H1 (cell line): Measurements from ENCODE around the gene TGM6. TPM values are rescaled to one million over a fixed set of nuclear protein-coding genes. Genes with fewer than 3 reads are reported as not detected.

Source experiments
- CTCF ChIA-PET: fragments of 300-600 bp; sonication (Branson Sonifier 250); formaldehyde crosslinking; loops from one replicate; lab custom pipeline; 2021; ENCODE audit not compliant: partially characterized antibody; lab: Charles Lee
- POLR2A ChIA-PET: fragments of 300-600 bp; sonication (Branson Sonifier 250); formaldehyde crosslinking; loops from one replicate; lab custom pipeline; 2021; ENCODE audit warnings: inconsistent platforms; ENCODE audit not compliant: partially characterized antibody; lab: Charles Lee
- DNase-seq, 2 experiments: peaks; one replicate each; pipeline versions ENCODE4 v3.0.0 to v3.0.0-alpha.2; 2010 to 2022; ENCODE audit warnings: low spot score in 2 of 2, low read depth in 1 of 2, mixed read lengths in 1 of 2
- FAIRE-seq: peaks from 2 replicates; lab custom pipeline; 2011; peaks lifted over from hg19 to GRCh38; lab: Jason Lieb, UNC
- H2AFZ ChIP-seq: 2 replicates; pipeline ENCODE4 v1.8.1; 2012; ENCODE audit warnings: low read length, inconsistent platforms
- H2AK5ac ChIP-seq: 2 replicates; pipeline ENCODE4 v1.6.1; 2013; ENCODE audit warnings: low read depth, low read length
- H2BK120ac ChIP-seq: replicated peaks from 2 replicates; pipeline ENCODE3; 2013; ENCODE audit warnings: low read depth, low read length, inconsistent platforms
- H2BK12ac ChIP-seq: 2 replicates; pipeline ENCODE4 v1.6.1; 2013; ENCODE audit warnings: low read depth, low read length
- H2BK15ac ChIP-seq: 2 replicates; pipeline ENCODE4 v1.6.1; 2013; ENCODE audit warnings: low read length
- H2BK20ac ChIP-seq: 2 replicates; pipeline ENCODE4 v1.6.1; 2013; ENCODE audit warnings: low read length
- H2BK5ac ChIP-seq: 2 replicates; pipeline ENCODE4 v1.6.1; 2013; ENCODE audit warnings: low read depth, low read length
- H3K14ac ChIP-seq: 2 replicates; pipeline ENCODE4 v1.6.1; 2013; ENCODE audit warnings: inconsistent platforms; ENCODE audit not compliant: insufficient read length
- H3K18ac ChIP-seq: 2 replicates; pipeline ENCODE4 v1.6.1; 2013; ENCODE audit warnings: low read length; ENCODE audit errors: extremely low read depth
- H3K23ac ChIP-seq: 2 replicates; pipeline ENCODE4 v1.6.1; 2013; ENCODE audit warnings: inconsistent platforms; ENCODE audit not compliant: insufficient read length
- H3K23me2 ChIP-seq: 2 replicates; pipeline ENCODE4 v1.6.1; 2013; ENCODE audit warnings: low read depth, low read length
- H3K27ac ChIP-seq: 2 replicates; pipeline ENCODE4 v1.6.1; 2011; ENCODE audit warnings: low read depth, low read length, inconsistent platforms
- H3K27me3 ChIP-seq, 4 experiments: replicated peaks in 1 of 4; 1 replicate in 1 of 4; 2 replicates in 3 of 4; pipeline versions ENCODE4 v1.6.1 to v1.8.1; 2011 to 2013; ENCODE audit warnings: low read length in 3 of 4, mild to moderate bottlenecking in 3 of 4, inconsistent platforms in 2 of 4, mixed read lengths in 2 of 4, moderate library complexity in 1 of 4; ENCODE audit not compliant: control insufficient read depth in 3 of 4, insufficient read depth in 3 of 4; ENCODE audit errors: extremely low read depth in 1 of 4
- H3K36me3 ChIP-seq, 4 experiments: 2 replicates each; pipeline versions ENCODE4 v1.6.1 to v1.8.1; 2011 to 2013; ENCODE audit warnings: mild to moderate bottlenecking in 4 of 4, low read length in 3 of 4, moderate library complexity in 2 of 4, control low read depth in 1 of 4, inconsistent platforms in 1 of 4; ENCODE audit not compliant: insufficient read depth in 4 of 4, control insufficient read depth in 2 of 4
- H3K4ac ChIP-seq: replicated peaks from 2 replicates; pipeline ENCODE3; 2013; ENCODE audit warnings: low read length, low read depth, mixed read lengths, inconsistent platforms; ENCODE audit not compliant: insufficient read length
- H3K4me1 ChIP-seq, 4 experiments: replicated peaks in 1 of 4; 1 replicate in 1 of 4; 2 replicates in 3 of 4; pipeline versions ENCODE4 v1.6.1 to v1.8.1; 2011 to 2013; ENCODE audit warnings: low read length in 3 of 4, inconsistent platforms in 2 of 4, mixed read lengths in 1 of 4; ENCODE audit not compliant: insufficient read depth in 4 of 4, control insufficient read depth in 3 of 4
- H3K4me2 ChIP-seq, 2 experiments: 2 replicates each; pipeline versions ENCODE4 v1.6.1 to v1.8.1; 2011 to 2013; ENCODE audit warnings: low read depth in 2 of 2, low read length in 2 of 2, control low read depth in 1 of 2, inconsistent platforms in 1 of 2, mild to moderate bottlenecking in 1 of 2; ENCODE audit not compliant: insufficient read depth in 1 of 2
- H3K4me3 ChIP-seq, 4 experiments: fragments of 200-600, 300-600 bp in 1 of 4; sonication (generic), shearing (Covaris generic), sonication (Bioruptor Twin) in 1 of 4; 2 replicates each; pipeline versions ENCODE4 v1.5.1 to v1.8.1; 2011 to 2016; ENCODE audit warnings: low read length in 4 of 4, low read depth in 3 of 4, control low read depth in 2 of 4, inconsistent platforms in 2 of 4, mild to moderate bottlenecking in 2 of 4, mixed read lengths in 1 of 4, moderate library complexity in 1 of 4; ENCODE audit not compliant: insufficient read depth in 2 of 4; ENCODE audit errors: extremely low read depth in 1 of 4
- H3K56ac ChIP-seq: replicated peaks from 2 replicates; pipeline ENCODE3; 2013; ENCODE audit warnings: low read depth, mild to moderate bottlenecking, mixed read lengths, low read length, inconsistent platforms; ENCODE audit not compliant: insufficient read length
- H3K79me1 ChIP-seq: 2 replicates; pipeline ENCODE4 v1.6.1; 2013; ENCODE audit warnings: low read depth, low read length, control low read depth
- H3K79me2 ChIP-seq, 2 experiments: 2 replicates each; pipeline versions ENCODE4 v1.6.1 to v1.8.1; 2012 to 2013; ENCODE audit warnings: low read length in 2 of 2, mild to moderate bottlenecking in 2 of 2, inconsistent platforms in 1 of 2; ENCODE audit not compliant: insufficient read depth in 2 of 2, control insufficient read depth in 1 of 2
- H3K9ac ChIP-seq, 4 experiments: replicated peaks in 1 of 4; 1 replicate in 1 of 4; 2 replicates in 3 of 4; pipeline versions ENCODE4 v1.6.1 to v1.8.1; 2011 to 2013; ENCODE audit warnings: low read depth in 3 of 4, low read length in 3 of 4, control low read depth in 2 of 4, mild to moderate bottlenecking in 2 of 4, moderate library complexity in 2 of 4, inconsistent platforms in 1 of 4; ENCODE audit errors: extremely low read depth in 1 of 4
- H3K9me3 ChIP-seq, 2 experiments: 2 replicates each; pipeline versions ENCODE4 v1.6.1 to v1.8.1; 2012 to 2013; ENCODE audit warnings: mild to moderate bottlenecking in 2 of 2, moderate library complexity in 2 of 2, control low read depth in 1 of 2, inconsistent platforms in 1 of 2, low read depth in 1 of 2, low read length in 1 of 2, mixed read lengths in 1 of 2; ENCODE audit not compliant: insufficient read depth in 2 of 2
- H4K20me1 ChIP-seq, 2 experiments: replicated peaks in 1 of 2; 2 replicates each; pipeline versions ENCODE3 to v1.8.1; 2011 to 2013; ENCODE audit warnings: inconsistent platforms in 2 of 2, low read length in 2 of 2, mild to moderate bottlenecking in 1 of 2; ENCODE audit not compliant: insufficient read depth in 2 of 2, control insufficient read depth in 1 of 2
- H4K5ac ChIP-seq: 2 replicates; pipeline ENCODE4 v1.6.1; 2013; ENCODE audit warnings: low read length, low read depth, mixed read lengths, inconsistent platforms; ENCODE audit not compliant: insufficient read length
- H4K8ac ChIP-seq: 2 replicates; pipeline ENCODE4 v1.8.0; 2013; ENCODE audit warnings: mild to moderate bottlenecking, moderate library complexity, low read length, inconsistent platforms; ENCODE audit not compliant: insufficient read depth; ENCODE audit errors: extremely low read depth
- H4K91ac ChIP-seq: replicated peaks from 2 replicates; pipeline ENCODE3; 2013; ENCODE audit warnings: low read length, mixed read lengths, inconsistent platforms; ENCODE audit not compliant: insufficient read length
- BCL11A ChIP-seq, 2 experiments: IDR thresholded peaks; one replicate each; pipeline ENCODE4 v1.6.1; 2011; ENCODE audit warnings: low read depth in 2 of 2, low read length in 2 of 2, mild to moderate bottlenecking in 2 of 2
- CHD2 ChIP-seq: IDR thresholded peaks from 2 replicates; pipeline ENCODE4 v1.6.1; 2012; ENCODE audit warnings: low read length, improper control_type of control experiment
- RBBP5 ChIP-seq: IDR thresholded peaks from 2 replicates; pipeline ENCODE4 v1.7.1; 2012; ENCODE audit warnings: low read depth, mild to moderate bottlenecking, inconsistent platforms, low read length, moderate library complexity, borderline replicate concordance
- SAP30 ChIP-seq: fragments of 300-600 bp; sonication (generic); IDR thresholded peaks from 2 replicates; pipeline ENCODE4 v1.7.1; 2012; ENCODE audit warnings: low read length, moderate library complexity, mild to moderate bottlenecking, inconsistent platforms; ENCODE audit not compliant: insufficient read depth, insufficient replicate concordance
- SP2 ChIP-seq: IDR thresholded peaks from 2 replicates; pipeline ENCODE4 v1.6.1; 2012; ENCODE audit warnings: mild to moderate bottlenecking, low read length, inconsistent platforms
- TAF1 ChIP-seq: IDR thresholded peaks from 2 replicates; pipeline ENCODE4 v1.6.1; 2011; ENCODE audit warnings: mild to moderate bottlenecking, low read depth, low read length
- whole genome bisulfite sequencing, 2 experiments: shearing (Covaris generic) in 1 of 2; methylation state at CpG; one replicate each; pipeline versions ENCODE4 v1.1.6 to v1.1.7; 2013 to 2015; ENCODE audit warnings: low lambda C conversion rate in 2 of 2, mixed read lengths in 2 of 2, inconsistent platforms in 1 of 2, low coverage in 1 of 2, missing lambda C conversion rate in 1 of 2; ENCODE audit not compliant: insufficient replicate concordance in 2 of 2, insufficient coverage in 1 of 2, insufficient read length in 1 of 2; ENCODE audit errors: extremely low coverage in 1 of 2, missing lambda C conversion rate in 1 of 2; 5-methylcytosine and 5-hydroxymethylcytosine counted together
- polyA plus RNA-seq, 7 experiments: library from polyadenylated mRNA; depleted of rRNA in 3 of 7; stranded (reverse) in 5 of 7; unstranded in 2 of 7; fragments of >200 nt in 5 of 7; fragments of 200-250 nt in 2 of 7; gene quantifications; 1 replicate in 5 of 7; 2 replicates in 1 of 7; 4 replicates in 1 of 7; pipeline versions ENCODE4 v1.2.1 to v1.2.3, GENCODE V29; 2011 to 2013; ENCODE audit warnings: missing spikeins in 2 of 7, mixed read lengths in 2 of 7
- total RNA-seq: library from RNA; stranded (reverse); fragmentation: NEBNext Ultra II Directional; extraction: Animal tissue kit (Norgen Biotek cat#: 25700); gene quantifications from 2 replicates; pipeline ENCODE4 v1.2.1, GENCODE V29; 2021
- TF ChIP-seq, protein P1 (sequence below): IDR thresholded peaks from 2 replicates; pipeline ENCODE4 v1.6.1; 2012; ENCODE audit warnings: inconsistent platforms

Gene TGM6
- total and polyA plus RNA-seq, 2 of the 8 experiments (the other 6 are each of a cell fraction or from before 2014, with no cell fraction given), result 0.03 TPM; not detected in 1

DNA sequence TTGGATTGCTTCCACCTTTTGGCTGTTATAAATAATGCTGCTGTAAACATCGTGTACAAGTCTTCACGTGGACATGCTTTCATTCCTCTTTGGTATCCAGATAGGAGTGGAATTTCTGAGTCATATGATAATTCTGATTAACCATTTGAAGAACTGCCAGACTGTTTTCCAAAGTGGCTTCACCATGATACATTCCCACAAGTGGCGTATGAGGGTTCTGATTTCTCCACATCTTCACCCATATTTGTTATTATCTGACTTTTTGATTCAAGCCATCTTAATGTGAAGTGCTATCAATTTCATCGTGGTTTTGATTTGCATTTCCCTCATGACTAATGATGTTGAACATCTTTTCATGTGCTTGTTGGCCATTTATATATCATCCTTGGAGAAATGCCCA, 92.8 kb downstream of the TGM6 start:
- Histone ChIP-seq H3K14ac (no peak overlapping the region), H2AFZ (no peak overlapping the region), H3K4me2 (no peak overlapping the region), H3K56ac (no peak overlapping the region), H3K18ac (no peak overlapping the region), H3K27me3 (no peaks in the 10 kb centered on the region; a peak in 1 of 7 replicates), H3K23ac (no peak overlapping the region), H3K9me3 (no peaks in the 10 kb centered on the region; a peak in 1 of 4 replicates), H4K20me1 (peaks cover 9 to 10% of the 10 kb centered on the region in 2 experiments), H2BK120ac (no peak overlapping the region), H4K8ac (no peak overlapping the region), H2BK12ac (no peak overlapping the region), H3K23me2 (peaks cover 8% of the 10 kb centered on the region), H3K79me1 (no peaks in the 10 kb centered on the region), H3K4me3 (no peak overlapping the region), H2BK20ac (no peak overlapping the region), H3K4me1 (peaks cover 0 to 7% (median 2%) of the 10 kb centered on the region in 4 experiments; a peak in 3 of 7 replicates), H3K79me2 (peaks cover 19 to 21% of the 10 kb centered on the region in 2 experiments), H4K5ac (no peak overlapping the region), H3K27ac (no peak overlapping the region), H2BK5ac (no peak overlapping the region), H4K91ac (no peak overlapping the region), H3K4ac (no peak overlapping the region), H3K36me3 (peaks cover 0 to 7% (median 0%) of the 10 kb centered on the region in 4 experiments; a peak in 2 of 8 replicates), H2BK15ac (no peak overlapping the region), H3K9ac (no peak overlapping the region), H2AK5ac (no peak overlapping the region)
- CTCF ChIA-PET, result interaction anchor here (1.9 kb wide), 1 partner anchor 86 kb away, joined by 7 read pairs; no protein-coding TSS in a partner anchor
- POLR2A ChIA-PET, result no interaction called here
- FAIRE-seq (no peak), DNase-seq (no peak)
- WGBS, 2 experiments, result 94% methylated on average over 4 of the region's 4 CpGs; no CpG with 5 or more reads in 1 of the 2 experiments
- no peak for TF ChIP-seq SP2
- TF ChIP-seq CHD2, result no peak
- TF ChIP-seq RBBP5, result no peak
- TF ChIP-seq, protein P1, sequence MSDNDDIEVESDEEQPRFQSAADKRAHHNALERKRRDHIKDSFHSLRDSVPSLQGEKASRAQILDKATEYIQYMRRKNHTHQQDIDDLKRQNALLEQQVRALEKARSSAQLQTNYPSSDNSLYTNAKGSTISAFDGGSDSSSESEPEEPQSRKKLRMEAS, result no peak
- TF ChIP-seq SAP30, result no peak
- TF ChIP-seq TAF1, result no peak
- no peak for TF ChIP-seq BCL11A (IDR thresholded peaks at IDR 0.05; ENCODE audit: low read depth in 2 of 2, low read length in 2 of 2)
